Thoracic aorta (tissue), 2 donors: ENCODE data around the gene SAMMSON. TPM values are rescaled to one million over a fixed set of nuclear protein-coding genes. Genes with fewer than 3 reads are reported as not detected.

Experiments
- ATAC-seq: fragments of 150-250 bp; one replicate; pipeline ENCODE4 v1.8.0; 2017; ENCODE audit warnings: low read depth; ENCODE audit not compliant: insufficient number of reproducible peaks, low FRiP score
- DNase-seq: peaks from one replicate; pipeline ENCODE4 v3.0.0-alpha.2; 2020; ENCODE audit warnings: low spot score
- H3K27ac ChIP-seq, 2 donors: fragments of 200-600 bp; sonication (generic); 1 replicate in 1 of 2; 2 replicates in 1 of 2; pipeline ENCODE4 v1.5.1; 2016; ENCODE audit warnings: mild to moderate bottlenecking in 2 of 2, moderate library complexity in 2 of 2
- H3K27me3 ChIP-seq: fragments of 200-600 bp; sonication (generic); replicated peaks from 2 replicates; pipeline ENCODE4 v1.6.0; 2016; ENCODE audit warnings: mild to moderate bottlenecking; ENCODE audit not compliant: insufficient read depth
- H3K36me3 ChIP-seq: fragments of 200-600 bp; sonication (generic); one replicate; pipeline ENCODE4 v1.5.1; 2016
- H3K4me1 ChIP-seq, 2 donors: fragments of 200-600 bp; sonication (generic); 1 replicate in 1 of 2; 2 replicates in 1 of 2; pipeline versions ENCODE4 v1.5.1 to v1.6.0; 2016; ENCODE audit warnings: low read depth in 2 of 2, mild to moderate bottlenecking in 1 of 2; ENCODE audit not compliant: control insufficient read depth in 1 of 2
- H3K4me3 ChIP-seq: fragments of 200-600 bp; sonication (generic); 2 replicates; pipeline ENCODE4 v1.5.1; 2016; ENCODE audit warnings: mild to moderate bottlenecking
- H3K9me3 ChIP-seq: fragments of 200-600 bp; sonication (generic); 2 replicates; pipeline ENCODE4 v1.5.1; 2016
- total RNA-seq, 2 donors: library from RNA; depleted of rRNA; stranded (reverse); fragments of >200 nt; gene quantifications; one replicate each; pipeline versions ENCODE4 v1.1.0 to v1.2.3, GENCODE V29; 2016
- TF ChIP-seq, protein P1 (sequence below): fragments of 200-600 bp; sonication (generic); IDR thresholded peaks from one replicate; pipeline ENCODE4 v1.5.1; 2019; ENCODE audit warnings: antibody characterized with exemption

The SAMMSON gene
- total RNA-seq, 2 donors from 2014 or later = 3.4 to 25.3 TPM

DNA sequence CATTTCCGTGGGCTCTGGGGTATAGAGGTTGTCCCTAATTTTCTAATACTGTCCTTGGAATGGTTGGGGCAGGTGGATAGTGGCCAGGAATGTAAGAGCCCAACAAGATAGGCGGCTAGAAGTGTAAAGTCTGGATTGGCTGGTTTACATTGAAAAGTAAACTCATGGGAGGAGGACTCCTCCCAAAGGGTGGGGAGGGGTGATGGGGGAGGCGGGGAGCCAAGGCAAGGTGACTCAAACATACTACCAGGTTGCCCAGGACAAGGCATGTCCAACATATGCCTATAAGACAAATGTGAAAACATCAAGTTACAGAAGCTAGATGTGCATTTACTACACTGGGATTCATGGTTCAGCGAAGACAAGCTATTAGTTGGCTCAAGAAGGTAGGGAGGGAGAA is 14.3 kb upstream of the SAMMSON start:
- TF ChIP-seq, protein P1, sequence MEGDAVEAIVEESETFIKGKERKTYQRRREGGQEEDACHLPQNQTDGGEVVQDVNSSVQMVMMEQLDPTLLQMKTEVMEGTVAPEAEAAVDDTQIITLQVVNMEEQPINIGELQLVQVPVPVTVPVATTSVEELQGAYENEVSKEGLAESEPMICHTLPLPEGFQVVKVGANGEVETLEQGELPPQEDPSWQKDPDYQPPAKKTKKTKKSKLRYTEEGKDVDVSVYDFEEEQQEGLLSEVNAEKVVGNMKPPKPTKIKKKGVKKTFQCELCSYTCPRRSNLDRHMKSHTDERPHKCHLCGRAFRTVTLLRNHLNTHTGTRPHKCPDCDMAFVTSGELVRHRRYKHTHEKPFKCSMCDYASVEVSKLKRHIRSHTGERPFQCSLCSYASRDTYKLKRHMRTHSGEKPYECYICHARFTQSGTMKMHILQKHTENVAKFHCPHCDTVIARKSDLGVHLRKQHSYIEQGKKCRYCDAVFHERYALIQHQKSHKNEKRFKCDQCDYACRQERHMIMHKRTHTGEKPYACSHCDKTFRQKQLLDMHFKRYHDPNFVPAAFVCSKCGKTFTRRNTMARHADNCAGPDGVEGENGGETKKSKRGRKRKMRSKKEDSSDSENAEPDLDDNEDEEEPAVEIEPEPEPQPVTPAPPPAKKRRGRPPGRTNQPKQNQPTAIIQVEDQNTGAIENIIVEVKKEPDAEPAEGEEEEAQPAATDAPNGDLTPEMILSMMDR = no peak
- Histone ChIP-seq H3K9me3 (no peaks in the 10 kb centered on the region), H3K27me3 (no peaks in the 10 kb centered on the region), H3K36me3 (no peaks in the 10 kb centered on the region), H3K4me1 (no peaks in the 10 kb centered on the region), H3K27ac (no peak overlapping the region), H3K4me3 (no peak overlapping the region)
- DNase-seq (no peak), ATAC-seq (no peak)

DNA sequence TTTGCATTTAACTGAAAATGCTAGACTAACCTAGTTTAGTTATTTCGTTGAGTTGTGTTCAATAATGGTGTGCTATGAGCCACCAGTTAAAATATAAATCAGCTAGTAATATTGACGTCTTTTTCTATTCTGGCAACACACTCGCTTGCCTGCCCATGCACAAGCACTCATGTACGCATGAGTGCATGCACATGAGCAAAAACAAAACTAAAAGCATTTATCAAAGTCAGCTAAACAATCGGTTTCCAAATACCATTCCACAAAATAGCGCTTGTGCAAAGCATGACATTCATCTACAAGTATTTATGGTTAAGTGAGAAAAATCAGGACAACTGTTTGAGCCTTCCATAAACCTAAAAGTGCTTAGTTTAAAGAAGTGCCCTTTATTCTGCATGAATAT is 13.1 kb upstream of the SAMMSON start:
- no peak for ATAC-seq
- H3K4me3 ChIP-seq = no peak overlapping the region
- H3K27me3 ChIP-seq = no peaks in the 10 kb centered on the region
- TF ChIP-seq, protein P1 = no peak
- DNase-seq = no peak
- peaks cover 4 to 9% of the 10 kb centered on the region in 2 donors for H3K4me1 ChIP-seq
- no peak overlapping the region for H3K27ac ChIP-seq
- H3K9me3 ChIP-seq = no peaks in the 10 kb centered on the region
- H3K36me3 ChIP-seq = no peaks in the 10 kb centered on the region

DNA sequence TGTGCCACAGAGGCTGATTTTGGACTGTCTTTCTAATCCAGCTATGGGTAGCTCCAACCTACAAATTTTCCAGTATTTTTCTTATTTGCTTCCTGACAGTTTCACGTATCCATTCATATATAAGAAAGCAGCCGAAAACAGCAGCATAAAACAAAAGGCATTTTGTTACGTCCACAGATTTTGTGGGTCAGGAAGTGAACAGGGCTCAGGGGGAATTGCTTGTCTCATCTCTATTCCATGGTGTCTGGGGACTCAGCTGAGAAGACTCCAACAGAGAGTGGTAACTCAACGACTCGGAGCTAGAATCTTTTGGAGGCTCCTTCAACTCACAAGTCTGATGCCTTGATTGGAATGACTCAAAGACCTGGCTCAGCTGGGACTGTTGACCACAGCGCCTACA is 11.7 kb upstream of the SAMMSON start:
- TF ChIP-seq, protein P1 = no peak
- no peak for ATAC-seq
- Histone ChIP-seq H3K9me3 (no peaks in the 10 kb centered on the region), H3K4me1 (peaks cover 12 to 23% of the 10 kb centered on the region in 2 donors), H3K4me3 (no peak overlapping the region), H3K36me3 (no peaks in the 10 kb centered on the region), H3K27ac (no peak overlapping the region), H3K27me3 (no peaks in the 10 kb centered on the region)
- DNase-seq = no peak

DNA sequence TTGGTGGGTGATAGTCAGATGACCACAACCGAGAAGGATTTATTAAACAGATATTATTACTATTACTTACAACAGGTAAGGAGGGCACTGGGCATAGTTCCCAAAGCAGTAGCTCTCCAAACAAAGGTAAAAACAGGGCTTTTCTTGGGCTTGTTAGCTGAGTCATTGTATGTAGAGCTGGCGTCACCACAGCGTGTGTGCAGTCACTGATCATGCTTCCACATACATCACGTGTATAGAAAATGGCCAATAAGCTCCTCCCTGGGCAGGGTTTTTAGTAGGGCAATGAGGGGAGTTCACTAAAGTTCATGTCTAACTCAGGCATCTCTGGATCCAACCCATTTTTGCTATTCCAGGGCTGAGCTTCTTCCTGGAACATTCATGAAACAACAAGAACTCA is 5.8 kb upstream of the SAMMSON start:
- Histone ChIP-seq H3K9me3 (no peaks in the 10 kb centered on the region), H3K4me1 (peaks cover 24 to 44% of the 10 kb centered on the region in 2 donors), H3K27ac (no peak overlapping the region), H3K27me3 (no peaks in the 10 kb centered on the region), H3K36me3 (no peaks in the 10 kb centered on the region), H3K4me3 (no peak overlapping the region)
- no peak for DNase-seq
- no peak for ATAC-seq
- TF ChIP-seq, protein P1 = no peak

DNA sequence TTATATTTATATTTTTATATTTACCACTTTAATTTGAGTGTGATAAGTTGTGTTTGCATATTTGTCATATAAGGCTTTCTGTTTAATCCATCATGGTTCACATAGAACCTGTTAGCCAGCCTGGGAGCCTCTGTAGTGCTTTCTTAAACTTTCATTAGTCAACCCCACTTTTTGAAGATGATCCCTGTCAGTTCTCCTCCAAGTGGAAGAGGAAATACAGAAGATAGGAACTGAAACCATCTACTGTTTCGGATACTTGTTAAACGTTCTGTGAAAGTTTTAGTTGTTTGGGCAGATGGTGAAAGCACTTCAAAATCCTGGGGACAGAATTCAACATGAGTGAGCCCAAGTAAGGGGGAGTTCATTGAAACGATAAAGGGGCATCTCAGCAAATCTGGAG is 4.6 kb upstream of the SAMMSON start:
- TF ChIP-seq, protein P1 = no peak
- H3K27ac ChIP-seq = no peak overlapping the region
- peaks cover 24 to 51% of the 10 kb centered on the region in 2 donors for H3K4me1 ChIP-seq
- no peak for DNase-seq
- no peak overlapping the region for H3K4me3 ChIP-seq
- no peak for ATAC-seq
- H3K9me3 ChIP-seq = no peaks in the 10 kb centered on the region
- H3K36me3 ChIP-seq = no peaks in the 10 kb centered on the region
- H3K27me3 ChIP-seq = no peaks in the 10 kb centered on the region
